Measurements from ENCODE around the gene GPATCH8.

DNA sequence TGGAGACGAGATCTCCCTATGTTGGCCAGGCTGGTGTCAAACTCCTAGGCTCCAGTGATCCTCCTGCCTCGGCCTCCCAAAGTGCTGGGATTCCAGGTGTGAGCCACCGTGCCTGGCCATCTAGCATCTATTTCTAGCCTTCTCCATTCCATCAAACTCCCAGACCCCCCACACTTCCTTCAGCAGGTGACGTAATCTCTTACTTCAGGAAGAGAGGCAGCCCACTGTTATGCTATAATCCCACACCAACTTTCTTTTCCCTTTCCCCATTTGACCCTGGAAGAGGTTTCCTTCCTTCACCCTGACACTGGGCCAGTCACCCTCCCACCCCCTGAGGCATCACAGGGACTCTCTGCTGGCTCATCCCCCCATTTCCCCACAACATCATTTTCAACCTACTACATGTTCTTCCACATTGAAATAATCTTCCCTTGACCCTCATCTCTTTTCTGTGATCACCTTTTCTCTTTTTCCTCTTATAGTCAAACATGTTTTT, 121.3 kb downstream of the GPATCH8 start:
- no peak for TF ChIP-seq POLR2A (IDR thresholded peaks at IDR 0.05)
- TF ChIP-seq, protein P1, sequence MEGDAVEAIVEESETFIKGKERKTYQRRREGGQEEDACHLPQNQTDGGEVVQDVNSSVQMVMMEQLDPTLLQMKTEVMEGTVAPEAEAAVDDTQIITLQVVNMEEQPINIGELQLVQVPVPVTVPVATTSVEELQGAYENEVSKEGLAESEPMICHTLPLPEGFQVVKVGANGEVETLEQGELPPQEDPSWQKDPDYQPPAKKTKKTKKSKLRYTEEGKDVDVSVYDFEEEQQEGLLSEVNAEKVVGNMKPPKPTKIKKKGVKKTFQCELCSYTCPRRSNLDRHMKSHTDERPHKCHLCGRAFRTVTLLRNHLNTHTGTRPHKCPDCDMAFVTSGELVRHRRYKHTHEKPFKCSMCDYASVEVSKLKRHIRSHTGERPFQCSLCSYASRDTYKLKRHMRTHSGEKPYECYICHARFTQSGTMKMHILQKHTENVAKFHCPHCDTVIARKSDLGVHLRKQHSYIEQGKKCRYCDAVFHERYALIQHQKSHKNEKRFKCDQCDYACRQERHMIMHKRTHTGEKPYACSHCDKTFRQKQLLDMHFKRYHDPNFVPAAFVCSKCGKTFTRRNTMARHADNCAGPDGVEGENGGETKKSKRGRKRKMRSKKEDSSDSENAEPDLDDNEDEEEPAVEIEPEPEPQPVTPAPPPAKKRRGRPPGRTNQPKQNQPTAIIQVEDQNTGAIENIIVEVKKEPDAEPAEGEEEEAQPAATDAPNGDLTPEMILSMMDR (IDR thresholded peaks at IDR 0.05) = no peak
